ENCODE data around the gene PIGBOS1. TPM values are rescaled to one million over a fixed set of nuclear protein-coding genes. Genes with fewer than 3 reads are reported as not detected.

Gene PIGBOS1
- total and polyA plus RNA-seq, 2 experiments from 2014 or later: 13.7 to 30.4 TPM

- no peak for TF ChIP-seq CTCF (IDR thresholded peaks at IDR 0.05; ENCODE audit: low read depth, low read length)
- H3K9me3 ChIP-seq (ENCODE audit: low read depth): no peaks in the 10 kb centered on the region
- H3K36me3 ChIP-seq: no peaks in the 10 kb centered on the region
- H3K4me1 ChIP-seq (ENCODE audit: low read depth): no peaks in the 10 kb centered on the region
- no peak for DNase-seq (ENCODE audit: low read depth in 1 of 2, low spot score in 1 of 2)
- H3K27ac ChIP-seq: no peak overlapping the region
- no peak overlapping the region for H3K4me3 ChIP-seq
- no peaks in the 10 kb centered on the region for H3K27me3 ChIP-seq
These were observed 42.6 kb downstream of the PIGBOS1 start for GRCh38 chr15:55276324-55276723.

GRCh38 chr15:55270291-55270690 is 48.6 kb downstream of the PIGBOS1 start:
- no peak overlapping the region for H3K27ac ChIP-seq
- no peak for DNase-seq (ENCODE audit: low read depth in 1 of 2, low spot score in 1 of 2)
- H3K4me1 ChIP-seq (ENCODE audit: low read depth): no peaks in the 10 kb centered on the region
- H3K4me3 ChIP-seq: no peak overlapping the region
- H3K9me3 ChIP-seq (ENCODE audit: low read depth): no peaks in the 10 kb centered on the region
- no peaks in the 10 kb centered on the region for H3K27me3 ChIP-seq
- TF ChIP-seq CTCF (IDR thresholded peaks at IDR 0.05; ENCODE audit: low read depth, low read length): no peak
- H3K36me3 ChIP-seq: no peaks in the 10 kb centered on the region

DNA sequence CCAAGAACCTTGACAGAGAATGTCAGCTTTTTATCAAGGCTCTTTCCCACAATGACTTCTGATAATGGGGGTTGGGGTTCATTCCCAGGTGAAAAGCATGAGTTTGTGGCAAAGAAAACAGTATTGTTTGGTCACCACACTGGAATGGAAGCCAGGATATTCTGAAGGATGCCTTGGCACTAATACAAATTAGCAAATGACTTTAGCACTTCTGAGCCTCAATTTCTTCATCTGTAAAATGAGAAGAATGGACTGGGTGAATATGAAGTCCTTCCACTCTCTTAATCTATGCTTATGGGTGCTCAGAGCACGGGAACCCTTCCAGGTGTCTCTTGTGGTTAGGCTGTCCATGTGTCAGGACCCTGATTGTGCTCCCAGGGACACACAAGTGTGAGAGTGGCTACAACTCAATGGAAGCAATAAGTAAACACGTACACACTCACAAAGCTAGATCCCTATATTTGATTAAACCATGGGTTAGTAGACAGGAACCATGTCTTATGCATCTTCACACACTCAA is 50.7 kb downstream of the PIGBOS1 start:
- Histone ChIP-seq H3K36me3 (no peaks in the 10 kb centered on the region), H3K4me3 (no peak overlapping the region), H3K27me3 (no peaks in the 10 kb centered on the region), H3K27ac (no peak overlapping the region), H3K9me3 (ENCODE audit: low read depth) (no peaks in the 10 kb centered on the region), H3K4me1 (ENCODE audit: low read depth) (no peaks in the 10 kb centered on the region)
- DNase-seq (ENCODE audit: low read depth in 1 of 2, low spot score in 1 of 2): no peak
- TF ChIP-seq CTCF (IDR thresholded peaks at IDR 0.05; ENCODE audit: low read depth, low read length): no peak

DNA sequence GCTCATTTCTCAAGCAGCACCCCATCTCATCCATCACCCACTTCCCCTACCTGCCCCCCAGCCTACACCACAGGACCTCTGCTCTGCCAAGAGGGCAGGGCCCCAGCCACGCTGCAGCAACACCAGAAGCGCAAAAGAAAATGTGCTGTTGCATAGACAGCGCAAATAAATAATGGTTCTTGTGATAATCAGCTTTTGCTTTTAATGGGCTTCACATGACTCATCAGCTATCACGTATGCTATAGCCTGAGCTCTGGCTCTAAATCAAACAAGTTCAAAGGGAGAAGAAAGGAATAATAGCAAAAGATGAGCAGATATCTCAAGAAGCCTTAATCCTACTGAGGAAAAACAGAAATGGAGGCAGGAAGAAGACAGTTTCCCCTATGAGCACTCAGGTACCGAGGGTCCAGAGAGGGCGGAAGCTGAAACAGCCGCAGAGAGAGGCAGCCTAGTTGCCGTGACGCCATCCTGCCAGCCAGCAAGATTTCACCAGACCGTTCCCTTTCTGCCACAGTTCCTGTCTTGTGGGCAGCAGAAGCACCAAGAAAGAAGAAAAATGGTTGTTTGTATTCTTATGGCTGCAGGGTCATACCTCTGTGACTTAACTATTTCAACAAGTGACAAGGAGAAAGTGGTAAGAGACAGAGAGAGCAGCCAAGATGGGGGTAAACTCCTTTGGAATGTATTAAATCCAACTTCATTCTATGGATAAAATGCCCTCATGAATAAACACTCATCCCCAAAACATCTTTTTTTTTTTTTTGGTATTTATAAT is 51.3 kb downstream of the PIGBOS1 start:
- DNase-seq (ENCODE audit: low read depth in 1 of 2, low spot score in 1 of 2): peak in 1 of 2 donors; percentile 56
- Histone ChIP-seq H3K9me3 (ENCODE audit: low read depth) (no peaks in the 10 kb centered on the region), H3K4me1 (ENCODE audit: low read depth) (no peaks in the 10 kb centered on the region), H3K4me3 (no peak overlapping the region), H3K27ac (no peak overlapping the region), H3K27me3 (no peaks in the 10 kb centered on the region), H3K36me3 (no peaks in the 10 kb centered on the region)
- no peak for TF ChIP-seq CTCF (IDR thresholded peaks at IDR 0.05; ENCODE audit: low read depth, low read length)

Other genes with a start within 250 kb of the PIGBOS1 start
- 30.3 and 45.8 TPM in 2 replicates for gene RSL24D1, start 122.2 kb downstream of the PIGBOS1 start, total RNA-seq
- gene RSL24D1, start 122.2 kb downstream of the PIGBOS1 start, polyA plus RNA-seq: 46.1 and 69.7 TPM in 2 replicates
- gene RAB27A, start 29.3 kb downstream of the PIGBOS1 start, total RNA-seq: 5.3 and 7.7 TPM in 2 replicates
- 11.9 and 15.2 TPM in 2 replicates for gene RAB27A, start 29.3 kb downstream of the PIGBOS1 start, polyA plus RNA-seq
- 3.8 and 6.5 TPM in 2 replicates for gene PIGB, start 99 bp upstream of the PIGBOS1 start, total RNA-seq
- gene PIGB, start 99 bp upstream of the PIGBOS1 start, polyA plus RNA-seq: 5.7 and 6.3 TPM in 2 replicates
- gene CCPG1, start 89.2 kb upstream of the PIGBOS1 start, total RNA-seq: 19.4 and 25.1 TPM in 2 replicates
- 34.1 and 46.6 TPM in 2 replicates for gene CCPG1, start 89.2 kb upstream of the PIGBOS1 start, polyA plus RNA-seq
- 7.7 and 8.6 TPM in 2 replicates for gene PIERCE2, start 89.4 kb upstream of the PIGBOS1 start, total RNA-seq
- 11.0 and 16.0 TPM in 2 replicates for gene PIERCE2, start 89.4 kb upstream of the PIGBOS1 start, polyA plus RNA-seq
- gene DNAAF4, start 189.1 kb upstream of the PIGBOS1 start, total RNA-seq: 2.2 and 3.4 TPM in 2 replicates
- gene DNAAF4, start 189.1 kb upstream of the PIGBOS1 start, polyA plus RNA-seq: 2.7 and 6.6 TPM in 2 replicates